Hepatic stellate cell (primary cell): ENCODE data around the gene C1orf146.
"Not testable (repeated sequence)": the region's sequence is repeated elsewhere in the genome, so short reads cannot be mapped to it uniquely, and the experiment has no call there.

ENCODE experiments used
- DNase-seq: peaks from one replicate; pipeline ENCODE4 v3.0.0; 2011; ENCODE audit warnings: low spot score

Gene C1orf146, protein sequence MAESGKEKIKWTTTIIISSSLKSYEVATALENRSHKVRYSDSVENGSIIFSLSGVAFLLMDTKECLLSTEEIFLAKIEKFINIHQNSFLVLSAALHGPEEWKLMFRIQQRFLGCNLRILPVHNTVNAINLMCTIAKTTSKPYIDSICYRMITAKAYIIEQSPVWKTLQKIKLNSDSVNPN

GRCh38 chr1:92217721-92218120 lies at the start of gene C1orf146:
TSS of gene C1orf146 (plus strand) at chr1:92217915. CDS start at chr1:92231421, 13,506 bp downstream.
- no peak for DNase-seq

DNA sequence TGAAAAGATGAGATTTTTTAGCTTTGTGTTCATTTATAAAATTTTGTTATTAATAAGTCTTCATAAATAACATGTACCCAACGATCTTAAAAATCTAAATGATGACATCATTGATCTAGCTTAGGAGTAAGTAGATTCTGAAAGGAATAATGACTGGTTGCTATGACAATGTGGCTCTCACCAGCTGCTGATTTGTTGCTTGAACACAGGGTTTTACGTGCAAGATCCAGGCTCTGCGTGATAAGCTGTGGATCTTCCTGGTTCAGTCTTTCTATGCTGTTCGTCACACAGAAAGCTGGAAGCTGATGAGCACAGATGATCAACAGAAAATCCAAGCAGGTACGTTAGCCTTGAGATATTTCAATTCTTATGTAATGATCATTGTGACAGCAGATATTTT lies 49.1 kb upstream of the C1orf146 start:
- DNase-seq: peak; percentile 12

DNA sequence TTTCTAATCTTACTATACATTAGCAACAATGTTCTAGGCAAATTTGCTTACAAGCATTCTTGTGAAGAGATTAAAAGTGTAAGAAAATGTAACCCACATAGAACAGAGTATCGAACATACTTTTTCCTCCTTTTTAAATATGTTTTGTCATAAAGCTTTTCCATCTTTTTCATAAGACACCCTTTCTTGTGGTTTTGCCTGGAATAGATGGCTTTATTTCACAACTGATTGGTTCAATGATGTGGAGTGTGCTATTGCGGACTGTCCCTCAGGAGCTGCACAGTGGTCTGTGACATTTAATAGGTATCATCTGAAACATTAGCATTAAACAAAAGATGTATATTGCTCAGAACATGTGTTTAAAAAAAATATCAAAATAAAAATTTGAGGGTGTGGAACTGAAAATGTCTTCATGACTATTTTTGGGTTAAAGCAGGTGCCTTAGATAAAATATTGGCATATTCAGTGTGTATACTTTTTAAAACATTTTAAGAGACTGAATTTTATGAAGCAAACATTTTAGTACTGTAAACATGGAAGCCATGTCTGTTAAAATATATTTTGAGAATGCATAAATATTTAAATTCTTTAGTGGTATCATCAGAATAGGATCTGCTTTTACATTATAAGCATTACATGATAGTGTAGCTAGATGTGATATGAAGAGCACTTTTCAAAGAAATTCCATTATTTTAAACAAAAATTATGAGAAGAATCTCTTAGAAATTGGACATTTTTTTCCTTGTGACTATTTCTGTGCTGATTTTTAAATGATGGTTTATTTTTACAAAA lies 48.3 kb upstream of the C1orf146 start:
- DNase-seq: no peak

- DNase-seq: no peak
These were observed 33.1 kb upstream of the C1orf146 start for GRCh38 chr1:92184632-92185031.

GRCh38 chr1:92186081-92186480 lies 31.6 kb upstream of the C1orf146 start:
- DNase-seq: no peak

DNA sequence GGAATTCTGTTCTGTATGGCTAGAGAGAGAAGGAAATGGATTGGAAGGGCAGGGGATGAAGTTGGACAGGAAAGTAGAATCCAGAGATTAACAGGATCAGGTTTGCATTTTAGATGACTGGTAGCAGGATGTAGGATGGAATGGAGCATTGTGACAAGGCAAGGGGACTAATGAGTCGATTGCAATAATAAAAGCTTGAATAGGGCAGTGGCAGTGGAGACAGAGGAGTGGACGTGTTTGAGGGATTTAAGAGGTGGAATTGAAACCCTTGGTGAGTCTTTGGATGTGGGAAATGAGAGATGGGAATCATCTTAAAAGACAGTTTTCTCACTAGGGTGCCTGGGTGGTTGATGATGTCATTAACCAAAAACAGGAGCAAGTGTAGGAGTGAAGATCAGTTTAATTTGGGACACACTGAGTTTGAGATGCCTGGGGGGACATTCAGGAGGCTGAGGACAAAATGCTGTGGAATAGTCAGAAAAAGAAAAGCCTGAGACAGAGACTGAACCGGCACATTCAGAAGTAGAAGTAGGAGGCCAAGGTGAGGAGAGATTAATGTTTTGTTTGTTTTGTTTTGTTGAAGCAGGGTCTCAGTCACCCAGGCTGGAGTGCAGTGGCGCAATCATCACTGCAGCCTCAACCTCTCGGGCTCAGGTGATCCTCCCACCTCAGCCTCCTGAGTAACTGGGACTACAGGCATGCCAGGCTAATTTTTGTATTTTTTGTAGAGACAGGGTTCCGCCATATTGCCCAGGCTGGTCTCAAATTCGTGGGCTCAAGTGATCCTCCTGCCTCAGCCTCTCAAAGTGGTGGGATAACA lies 29.1 kb upstream of the C1orf146 start:
- DNase-seq: no peak

GRCh38 chr1:92191726-92192125 lies 26.0 kb upstream of the C1orf146 start:
- no peak for DNase-seq

DNA sequence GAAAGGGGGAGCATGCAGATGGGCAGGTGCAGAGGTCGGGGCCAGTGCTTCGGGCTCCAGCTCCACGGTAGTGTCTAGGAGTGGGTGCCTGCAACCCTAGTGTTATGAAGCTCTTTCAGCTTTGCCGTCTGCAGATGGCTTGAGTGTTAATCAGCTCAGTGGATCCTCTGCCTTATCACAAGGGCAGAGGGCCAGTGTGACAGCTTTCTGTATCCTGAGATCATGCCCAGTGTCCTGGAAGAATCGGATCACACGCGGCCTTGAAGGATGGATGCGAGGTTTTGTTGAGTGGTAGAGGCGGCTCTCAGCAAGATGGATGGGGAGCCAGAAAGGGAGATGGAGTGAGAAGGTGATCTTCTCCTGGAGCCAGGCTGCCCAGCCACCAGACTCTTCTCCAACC lies 25.5 kb upstream of the C1orf146 start:
- DNase-seq: no peak

- no peak for DNase-seq
These were observed 23.2 kb upstream of the C1orf146 start for GRCh38 chr1:92194511-92194910.

- no peak for DNase-seq
These were observed 15.7 kb upstream of the C1orf146 start for GRCh38 chr1:92201973-92202372.

DNA sequence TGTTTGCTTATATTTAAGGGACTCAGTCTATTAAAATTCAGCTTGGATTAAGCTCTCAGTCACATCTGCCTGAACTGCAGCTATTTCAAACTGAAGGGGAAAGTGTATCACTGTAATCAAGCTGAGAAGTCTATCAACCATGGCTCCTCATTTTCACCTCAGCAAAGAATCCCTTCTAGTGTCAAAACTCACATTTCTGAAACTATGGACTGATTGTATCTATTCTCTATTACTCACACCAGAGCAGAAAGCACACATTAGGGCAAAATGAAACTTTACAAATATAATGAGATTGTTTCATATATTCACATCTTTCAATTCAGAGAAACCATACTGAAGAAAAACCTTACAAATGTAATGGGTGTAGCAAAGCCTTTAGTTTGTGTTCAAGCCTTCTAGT lies 14.6 kb upstream of the C1orf146 start:
- no peak for DNase-seq

DNA sequence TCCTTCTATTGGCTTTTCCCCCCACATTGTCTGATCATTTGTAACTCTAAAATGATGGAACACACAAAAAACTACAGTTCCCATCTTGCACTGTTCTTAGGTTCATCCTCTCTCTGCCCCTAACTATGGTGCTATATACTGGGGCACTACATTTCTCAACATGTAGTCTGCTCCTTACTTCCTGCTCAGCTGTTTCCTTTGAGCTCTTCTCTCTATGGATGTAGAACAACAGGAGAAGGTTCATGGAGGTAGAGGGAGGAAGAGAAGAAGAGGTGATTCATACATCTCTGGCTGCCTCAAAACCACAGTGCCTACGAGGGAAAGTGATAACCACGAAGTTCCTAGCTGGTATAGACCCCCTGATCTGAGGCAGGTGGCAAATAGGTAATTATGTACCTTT lies 7.0 kb upstream of the C1orf146 start:
- no peak for DNase-seq

- DNase-seq: peak; percentile 74
These were observed 6.5 kb upstream of the C1orf146 start for GRCh38 chr1:92211166-92211565.

- no peak for DNase-seq
These were observed 844 bp downstream of the C1orf146 start for GRCh38 chr1:92218559-92218958.

- DNase-seq: no peak
These were observed 1.3 kb downstream of the C1orf146 start for GRCh38 chr1:92219028-92219427.

- DNase-seq: no peak
These were observed 10.7 kb downstream of the C1orf146 start for GRCh38 chr1:92228401-92228800.

- DNase-seq: no peak
These were observed 13.0 kb downstream of the C1orf146 start for GRCh38 chr1:92230736-92231135.

DNA sequence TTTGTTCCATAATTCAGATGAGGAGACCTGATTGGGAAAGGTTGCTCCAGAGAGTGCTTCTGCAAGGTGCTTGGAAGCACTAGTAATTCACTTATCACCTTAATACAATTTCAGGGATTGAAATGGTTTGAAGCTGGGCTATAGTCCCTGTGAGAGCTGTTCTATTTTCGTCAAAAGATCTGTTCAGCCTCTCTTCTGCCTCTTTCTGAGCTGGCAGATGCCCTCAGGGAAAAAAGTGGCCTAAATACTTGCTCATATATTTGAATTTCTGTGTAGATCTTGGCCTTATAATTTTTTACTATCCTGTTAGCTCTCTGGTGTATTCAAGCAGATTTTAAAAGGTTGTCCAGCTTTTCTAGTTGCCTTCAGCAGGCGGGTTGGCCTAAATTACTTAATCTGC lies 22.3 kb downstream of the C1orf146 start:
- DNase-seq: no peak

- no peak for DNase-seq
These were observed 26.7 kb downstream of the C1orf146 start for GRCh38 chr1:92244376-92244775.

- DNase-seq: not testable (repeated sequence)
These were observed 37.0 kb downstream of the C1orf146 start for GRCh38 chr1:92254714-92255113.

DNA sequence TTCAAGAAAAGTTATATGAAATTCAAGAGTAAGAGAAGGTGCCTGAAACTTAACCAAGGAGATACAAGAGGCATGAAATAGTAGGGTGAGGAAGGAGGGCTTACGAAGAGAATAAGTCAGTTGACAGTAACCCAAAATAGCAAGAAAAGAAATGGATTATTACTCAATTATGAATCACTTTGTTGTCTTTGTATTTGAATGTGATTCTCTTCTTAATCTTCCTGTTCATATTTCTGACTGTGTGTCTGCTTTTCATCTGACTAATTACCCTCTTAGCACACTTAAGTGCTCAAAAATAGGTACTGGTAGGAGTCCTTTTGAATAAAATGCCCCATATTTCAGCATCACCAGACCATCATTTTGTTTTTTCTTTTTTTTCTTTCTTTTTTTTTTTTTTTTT lies 41.6 kb downstream of the C1orf146 start:
- DNase-seq: no peak

- DNase-seq: no peak
These were observed 44.8 kb downstream of the C1orf146 start for GRCh38 chr1:92262516-92262915.

- DNase-seq: no peak
These were observed 55.3 kb downstream of the C1orf146 start for GRCh38 chr1:92273039-92273438.
